GM12892 (cell line): ENCODE results near the gene BCORL1.

Source experiments
- DNase-seq: peaks from one replicate; pipeline ENCODE4 v3.0.0; 2011; ENCODE audit not compliant: insufficient read length
- FAIRE-seq: peaks from 2 replicates; lab custom pipeline; 2011; peaks lifted over from hg19 to GRCh38; lab: Jason Lieb, UNC
- POLR2A ChIP-seq: IDR thresholded peaks from 2 replicates; pipeline ENCODE4 v1.6.1; 2011; ENCODE audit warnings: low read depth, low read length, control low read depth
- POLR2AphosphoS5 ChIP-seq: IDR thresholded peaks from 2 replicates; pipeline ENCODE4 v1.6.1; 2011; ENCODE audit warnings: low read depth, low read length, control low read depth
- TAF1 ChIP-seq: IDR thresholded peaks from 2 replicates; pipeline ENCODE4 v1.6.1; 2011; ENCODE audit warnings: low read depth, mild to moderate bottlenecking, control low read depth, low read length, borderline replicate concordance

The BCORL1 gene

DNA sequence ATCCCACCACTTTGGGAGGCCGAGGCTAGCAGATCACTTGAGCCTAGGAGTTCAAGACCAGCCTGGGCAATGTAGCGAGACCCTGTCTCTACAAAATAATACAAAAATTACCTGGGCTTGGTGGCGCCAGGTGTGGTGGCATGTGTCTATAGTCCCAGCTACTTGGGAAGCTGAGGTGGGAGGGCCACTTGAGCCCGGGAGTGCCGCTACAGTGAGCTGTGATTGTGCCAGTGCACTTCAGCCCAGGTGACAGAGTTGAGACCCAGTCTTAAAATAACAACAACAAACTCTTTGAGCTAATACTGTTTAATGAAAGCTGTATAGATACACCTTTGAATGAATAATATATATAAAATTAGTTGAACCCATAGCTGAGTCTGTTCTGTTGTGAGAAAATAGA, 9.7 kb downstream of the BCORL1 start:
- FAIRE-seq (no peak), DNase-seq (no peak)
- no peak for TF ChIP-seq POLR2A
- TF ChIP-seq POLR2AphosphoS5: no peak
- TF ChIP-seq TAF1: no peak

DNA sequence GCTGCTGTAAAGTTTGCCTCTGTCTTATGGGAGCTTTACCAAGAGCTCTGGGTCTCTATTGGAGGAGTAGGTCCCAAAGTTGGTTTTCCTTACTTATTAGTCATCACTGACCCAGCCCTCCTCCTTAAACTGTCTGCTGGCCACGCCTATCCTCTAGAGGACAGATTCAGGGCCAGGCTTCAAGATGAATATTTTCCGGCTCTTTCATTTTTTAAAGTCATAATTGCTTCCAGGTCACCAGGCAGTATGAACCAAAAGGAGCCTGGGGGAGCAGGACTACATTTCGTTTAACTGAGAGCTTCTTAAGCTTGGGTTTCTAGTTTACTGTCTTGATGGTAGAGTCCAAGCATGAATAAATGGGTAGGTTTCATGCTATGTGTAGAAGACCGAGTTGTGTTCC, 13.7 kb downstream of the BCORL1 start:
- TF ChIP-seq POLR2AphosphoS5 (no peak), POLR2A (no peak), TAF1 (no peak)
- FAIRE-seq (no peak), DNase-seq (no peak)

DNA sequence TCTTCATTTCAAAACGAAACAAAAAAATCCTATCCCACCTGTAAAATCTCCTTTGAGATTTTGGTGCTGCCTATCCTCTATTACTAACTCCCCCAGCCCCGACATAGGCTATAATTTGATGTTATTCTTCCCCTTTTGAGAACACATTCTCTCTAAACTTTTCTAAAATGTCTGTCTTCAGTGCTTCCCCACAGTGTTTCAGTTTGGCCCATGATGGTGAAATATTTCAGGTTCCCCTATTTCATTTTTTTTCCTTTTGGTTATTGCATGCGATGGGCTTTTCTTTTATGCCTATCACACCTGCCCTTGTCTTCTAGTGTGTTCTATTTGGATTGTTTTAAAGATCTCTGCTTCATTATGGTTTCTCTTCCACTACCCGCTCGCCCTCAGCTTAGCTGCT, 14.7 kb downstream of the BCORL1 start:
- TF ChIP-seq POLR2A: no peak
- no peak for TF ChIP-seq POLR2AphosphoS5
- no peak for TF ChIP-seq TAF1
- no peak for FAIRE-seq
- DNase-seq: no peak

DNA sequence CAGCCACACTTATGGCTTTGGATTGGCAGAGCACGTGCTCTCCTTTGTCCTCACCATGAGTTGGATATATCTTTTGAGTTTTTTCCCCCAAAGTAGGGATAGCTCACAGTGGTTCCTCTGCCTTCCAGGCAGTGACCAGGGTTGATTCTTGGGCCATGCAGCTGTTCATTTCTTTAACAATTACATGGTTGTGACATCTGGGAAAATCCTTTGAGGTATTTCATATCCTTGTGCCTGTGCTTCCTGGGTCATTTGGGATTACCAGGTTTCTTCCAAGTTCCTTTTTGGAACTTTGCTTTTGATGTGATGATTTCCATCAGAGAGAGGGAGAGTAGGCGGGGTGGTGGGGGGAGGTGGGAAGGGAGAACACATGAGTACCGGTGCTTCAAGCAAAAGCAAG, 15.6 kb downstream of the BCORL1 start:
- TF ChIP-seq POLR2AphosphoS5 (no peak), POLR2A (no peak), TAF1 (no peak)
- FAIRE-seq: no peak
- no peak for DNase-seq

DNA sequence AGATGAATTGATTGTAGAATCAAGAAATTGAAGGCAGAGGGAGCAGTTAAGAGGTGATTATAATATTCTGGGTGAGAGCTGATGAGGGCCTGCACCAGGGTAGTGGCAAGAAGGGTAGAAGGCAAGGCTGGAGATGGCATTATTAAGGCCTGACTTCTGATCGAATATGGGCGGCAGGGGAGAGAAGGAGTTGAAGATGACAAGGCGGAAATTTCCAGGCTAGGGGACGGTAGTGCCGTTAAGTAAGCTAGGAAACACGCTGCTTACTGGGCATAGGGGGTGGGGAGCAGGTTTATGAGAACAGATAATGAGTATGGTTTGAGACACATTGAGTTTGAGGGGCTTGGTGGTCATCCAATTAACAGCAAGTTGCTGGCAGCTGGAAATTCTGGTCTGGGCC, 19.5 kb downstream of the BCORL1 start:
- no peak for FAIRE-seq
- no peak for DNase-seq
- TF ChIP-seq TAF1: no peak
- no peak for TF ChIP-seq POLR2AphosphoS5
- no peak for TF ChIP-seq POLR2A

DNA sequence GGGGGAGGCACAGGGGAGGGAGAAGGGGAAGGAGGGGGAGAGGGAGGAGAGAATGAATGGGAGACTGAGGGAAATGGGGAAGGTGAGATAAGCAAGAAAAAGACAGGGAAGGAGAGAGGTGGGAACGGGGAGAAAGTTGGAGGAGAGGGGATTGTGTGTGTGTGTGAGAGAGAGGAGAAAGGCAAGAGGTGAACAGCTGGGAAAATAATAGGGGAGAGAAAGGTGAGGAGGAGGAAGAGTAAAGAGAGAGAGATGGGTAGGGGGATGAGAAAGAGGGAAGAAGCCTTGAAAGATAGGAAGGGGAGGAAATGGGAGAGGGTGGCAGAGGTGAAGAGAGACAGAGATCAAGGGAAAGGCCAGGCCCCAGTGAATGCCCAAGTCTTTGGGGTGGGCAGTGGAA, 20.1 kb downstream of the BCORL1 start:
- TF ChIP-seq POLR2AphosphoS5 (no peak), POLR2A (no peak), TAF1 (no peak)
- FAIRE-seq (no peak), DNase-seq (no peak)

DNA sequence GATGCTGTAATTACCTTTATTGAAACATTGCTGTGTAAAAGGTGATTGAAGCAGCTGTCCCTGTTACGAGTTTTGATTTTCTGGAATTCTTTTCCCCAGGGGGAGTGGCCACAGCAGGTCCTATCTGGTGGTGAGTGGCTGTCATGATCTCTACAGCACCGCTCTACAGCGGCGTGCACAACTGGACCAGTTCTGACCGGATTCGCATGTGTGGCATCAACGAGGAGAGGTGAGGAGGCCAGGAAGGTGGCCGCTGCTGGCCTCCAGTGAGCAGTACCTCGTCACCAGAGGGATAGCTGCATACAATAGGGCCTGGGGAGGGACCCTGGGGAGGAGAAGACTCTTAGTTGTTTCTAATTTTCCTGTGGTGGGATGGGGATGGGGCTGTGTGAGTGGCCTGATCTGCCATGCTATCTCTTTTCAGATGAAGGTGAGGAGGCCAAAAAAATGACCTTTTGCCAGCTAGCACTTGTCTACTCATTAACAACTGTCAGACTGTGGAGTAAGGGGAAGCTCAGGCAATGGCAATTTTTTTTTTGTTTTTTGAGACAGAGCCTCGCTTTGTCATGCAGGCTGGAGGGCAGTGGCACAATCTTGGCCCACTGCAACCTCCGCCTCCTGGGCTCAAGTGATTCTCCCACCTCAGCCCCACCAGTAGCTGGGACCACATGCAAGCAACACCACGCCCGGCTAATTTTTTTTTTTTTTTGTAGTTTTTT, 22.8 kb downstream of the BCORL1 start:
- TF ChIP-seq POLR2A: no peak
- TF ChIP-seq POLR2AphosphoS5: no peak
- no peak for TF ChIP-seq TAF1
- no peak for FAIRE-seq
- DNase-seq: no peak

DNA sequence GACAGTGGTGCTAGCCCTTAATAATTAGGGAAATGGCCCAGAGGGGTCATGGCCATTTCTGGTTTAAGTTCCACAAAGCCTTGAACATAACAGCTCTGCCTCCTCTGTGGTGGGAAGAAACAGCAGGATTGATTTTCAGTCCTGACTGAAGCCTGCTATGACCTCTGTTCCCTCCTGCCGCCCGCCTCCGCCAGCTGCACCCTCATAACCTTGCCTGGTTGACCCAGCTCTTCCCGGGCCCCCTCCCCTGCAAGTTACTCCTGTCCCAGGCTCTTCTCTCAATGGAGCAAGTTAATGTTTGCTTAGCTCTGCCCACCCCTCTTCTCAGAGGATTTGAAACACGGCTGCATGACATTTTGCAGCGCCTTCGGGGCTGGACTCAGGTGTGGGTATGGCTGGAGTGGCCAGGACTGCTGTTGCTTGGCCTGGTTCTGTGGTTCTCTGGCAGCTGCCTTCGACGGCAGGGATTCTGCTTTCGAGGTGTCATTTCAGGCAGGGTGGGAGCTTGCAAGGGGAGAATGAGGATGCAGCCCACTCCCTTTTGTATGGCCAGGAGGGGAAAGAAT, 27.3 kb downstream of the BCORL1 start:
- DNase-seq (no peak), FAIRE-seq (no peak)
- no peak for TF ChIP-seq TAF1
- no peak for TF ChIP-seq POLR2AphosphoS5
- TF ChIP-seq POLR2A: no peak

DNA sequence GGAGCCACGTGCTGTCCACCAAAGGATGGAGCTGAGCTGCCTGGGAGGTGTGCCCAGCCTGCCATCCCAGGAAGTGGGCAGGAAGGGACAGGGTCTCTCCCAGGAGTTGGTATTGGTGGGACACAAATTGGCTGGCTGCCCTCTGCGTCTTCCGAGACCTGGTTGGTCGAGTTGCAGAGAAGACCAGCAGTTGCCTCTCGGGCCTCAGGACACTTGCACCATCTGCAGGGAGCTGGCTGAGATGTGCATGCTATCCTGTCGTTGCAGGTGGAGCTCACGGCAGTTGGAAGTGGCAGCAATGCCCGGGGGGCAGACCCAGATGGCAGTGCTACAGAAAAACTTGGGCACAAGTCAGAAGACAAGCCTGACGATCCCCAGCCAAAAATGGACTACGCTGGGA, 30.2 kb downstream of the BCORL1 start:
- no peak for DNase-seq
- TF ChIP-seq POLR2A: no peak
- TF ChIP-seq TAF1: no peak
- TF ChIP-seq POLR2AphosphoS5: no peak
- FAIRE-seq: no peak

DNA sequence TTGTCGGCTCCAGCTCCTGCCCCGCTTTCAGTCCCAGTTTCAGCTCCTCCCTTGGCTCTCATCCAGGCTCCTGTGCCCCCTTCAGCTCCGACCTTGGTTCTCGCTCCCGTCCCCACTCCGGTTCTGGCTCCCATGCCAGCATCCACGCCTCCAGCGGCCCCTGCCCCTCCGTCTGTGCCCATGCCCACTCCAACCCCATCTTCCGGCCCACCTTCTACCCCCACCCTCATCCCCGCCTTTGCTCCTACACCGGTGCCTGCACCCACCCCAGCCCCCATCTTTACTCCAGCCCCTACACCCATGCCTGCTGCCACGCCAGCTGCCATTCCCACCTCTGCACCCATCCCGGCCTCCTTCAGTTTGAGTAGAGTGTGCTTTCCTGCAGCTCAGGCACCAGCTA, 31.2 kb downstream of the BCORL1 start:
- TF ChIP-seq POLR2A (no peak), POLR2AphosphoS5 (no peak), TAF1 (no peak)
- DNase-seq (no peak), FAIRE-seq (no peak)

DNA sequence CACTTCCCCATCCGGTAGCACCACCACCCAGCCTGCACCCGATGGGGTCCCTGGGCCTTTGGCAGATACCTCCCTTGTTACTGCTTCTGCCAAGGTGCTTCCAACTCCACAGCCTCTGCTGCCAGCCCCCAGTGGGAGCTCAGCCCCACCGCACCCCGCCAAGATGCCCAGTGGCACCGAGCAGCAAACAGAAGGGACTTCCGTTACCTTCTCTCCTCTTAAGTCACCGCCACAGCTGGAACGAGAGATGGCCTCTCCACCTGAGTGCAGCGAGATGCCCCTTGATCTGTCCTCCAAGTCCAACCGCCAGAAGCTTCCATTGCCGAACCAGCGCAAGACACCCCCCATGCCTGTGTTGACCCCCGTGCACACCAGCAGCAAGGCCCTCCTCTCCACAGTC, 31.9 kb downstream of the BCORL1 start:
- no peak for FAIRE-seq
- TF ChIP-seq POLR2A: no peak
- no peak for DNase-seq

DNA sequence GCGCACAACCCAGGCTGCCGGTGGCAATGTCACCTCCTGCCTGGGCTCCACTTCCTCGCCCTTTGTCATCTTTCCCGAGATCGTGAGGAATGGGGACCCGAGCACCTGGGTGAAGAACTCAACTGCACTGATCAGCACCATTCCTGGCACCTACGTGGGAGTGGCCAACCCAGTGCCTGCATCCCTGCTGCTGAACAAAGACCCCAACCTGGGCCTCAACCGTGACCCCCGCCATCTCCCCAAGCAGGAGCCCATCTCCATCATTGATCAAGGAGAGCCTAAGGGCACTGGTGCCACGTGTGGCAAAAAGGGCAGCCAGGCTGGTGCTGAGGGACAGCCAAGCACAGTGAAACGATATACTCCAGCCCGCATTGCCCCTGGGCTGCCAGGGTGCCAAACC, 32.3 kb downstream of the BCORL1 start:
- TF ChIP-seq TAF1 (no peak), POLR2AphosphoS5 (no peak), POLR2A (no peak)
- DNase-seq (no peak), FAIRE-seq (no peak)
